Uterus (tissue), 4 donors: ENCODE measurements around the gene FOXN3. TPM values are rescaled to one million over a fixed set of nuclear protein-coding genes. Genes with fewer than 3 reads are reported as not detected.
A peak's percentile ranks its signal among the peaks of the same experiment; 100 is the strongest.

Experiments used
- DNase-seq, 2 donors: peaks; one replicate each; pipeline ENCODE4 v3.0.0-alpha.2; 2019 to 2020
- H3K27ac ChIP-seq, 2 donors: fragments of 200-600 bp; sonication (generic); 1 replicate in 1 of 2; 2 replicates in 1 of 2; pipeline ENCODE4 v1.5.1; 2016 to 2018
- H3K27me3 ChIP-seq, 2 donors: fragments of 200-600 bp; sonication (generic); one replicate each; pipeline ENCODE4 v1.5.1; 2018 to 2019; ENCODE audit warnings: control low read depth in 1 of 2
- H3K36me3 ChIP-seq, 2 donors: fragments of 200-600 bp; sonication (generic); one replicate each; pipeline ENCODE4 v1.5.1; 2019; ENCODE audit warnings: control low read depth in 1 of 2
- H3K4me1 ChIP-seq, 2 donors: fragments of 200-600 bp; sonication (generic); one replicate each; pipeline ENCODE4 v1.5.1; 2018 to 2019; ENCODE audit warnings: control low read depth in 1 of 2
- H3K4me3 ChIP-seq, 2 donors: fragments of 200-600 bp; sonication (generic); 1 replicate in 1 of 2; 2 replicates in 1 of 2; pipeline ENCODE4 v1.5.1; 2018 to 2019; ENCODE audit warnings: mild to moderate bottlenecking in 1 of 2
- H3K9me3 ChIP-seq, 2 donors: fragments of 200-600 bp; sonication (generic); one replicate each; pipeline ENCODE4 v1.5.1; 2019; ENCODE audit warnings: control low read depth in 1 of 2
- POLR2A ChIP-seq, 2 donors: fragments of 450-650 bp; IDR thresholded peaks; one replicate each; pipeline ENCODE4 v1.6.1; 2016; ENCODE audit warnings: antibody characterized with exemption in 2 of 2, mild to moderate bottlenecking in 1 of 2, moderate library complexity in 1 of 2
- intact Hi-C: fragments of 100-400 bp; cut with DNase I; formaldehyde crosslinking; loops from one replicate; pipeline ENCODE4 v1.15.1; 2023; ENCODE audit warnings: low total_unique reads
- total RNA-seq, 4 donors: library from RNA; depleted of rRNA in 3 of 4; stranded (reverse); fragments of >200 nt in 3 of 4; gene quantifications; one replicate each; pipeline versions ENCODE4 v1.1.0 to v1.2.4, GENCODE V29; 2014 to 2023
- TF ChIP-seq, protein P1 (sequence below), 4 experiments: fragments of 200-600 bp in 2 of 4; fragments of 450-650 bp in 2 of 4; sonication (generic) in 2 of 4; IDR thresholded peaks; one replicate each; pipeline ENCODE4 v1.5.1; 2016 to 2019; ENCODE audit warnings: antibody characterized with exemption in 4 of 4, mild to moderate bottlenecking in 2 of 4, moderate library complexity in 1 of 4
- donor health status: DM: yes; HTN: yes; CAD: no.

FOXN3 gene
- total RNA-seq, 4 donors from 2014 or later: 37.7 to 103 (median 74.9) TPM

GRCh38 chr14:89348722-89349121 lies 68.3 kb downstream of the FOXN3 start:
- Histone ChIP-seq H3K9me3 (no peaks in the 10 kb centered on the region), H3K4me3 (no peak overlapping the region), H3K27ac (peak overlapping the region in 1 of 2 donors; percentile 43), H3K27me3 (no peaks in the 10 kb centered on the region), H3K36me3 (no peaks in the 10 kb centered on the region), H3K4me1 (peaks cover 0 to 9% of the 10 kb centered on the region in 2 donors)
- no peak for TF ChIP-seq POLR2A (IDR thresholded peaks at IDR 0.05)
- TF ChIP-seq, protein P1, sequence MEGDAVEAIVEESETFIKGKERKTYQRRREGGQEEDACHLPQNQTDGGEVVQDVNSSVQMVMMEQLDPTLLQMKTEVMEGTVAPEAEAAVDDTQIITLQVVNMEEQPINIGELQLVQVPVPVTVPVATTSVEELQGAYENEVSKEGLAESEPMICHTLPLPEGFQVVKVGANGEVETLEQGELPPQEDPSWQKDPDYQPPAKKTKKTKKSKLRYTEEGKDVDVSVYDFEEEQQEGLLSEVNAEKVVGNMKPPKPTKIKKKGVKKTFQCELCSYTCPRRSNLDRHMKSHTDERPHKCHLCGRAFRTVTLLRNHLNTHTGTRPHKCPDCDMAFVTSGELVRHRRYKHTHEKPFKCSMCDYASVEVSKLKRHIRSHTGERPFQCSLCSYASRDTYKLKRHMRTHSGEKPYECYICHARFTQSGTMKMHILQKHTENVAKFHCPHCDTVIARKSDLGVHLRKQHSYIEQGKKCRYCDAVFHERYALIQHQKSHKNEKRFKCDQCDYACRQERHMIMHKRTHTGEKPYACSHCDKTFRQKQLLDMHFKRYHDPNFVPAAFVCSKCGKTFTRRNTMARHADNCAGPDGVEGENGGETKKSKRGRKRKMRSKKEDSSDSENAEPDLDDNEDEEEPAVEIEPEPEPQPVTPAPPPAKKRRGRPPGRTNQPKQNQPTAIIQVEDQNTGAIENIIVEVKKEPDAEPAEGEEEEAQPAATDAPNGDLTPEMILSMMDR (IDR thresholded peaks at IDR 0.05): no peak
- intact Hi-C loops: no loop called here
- DNase-seq: no peak

- Histone ChIP-seq H3K36me3 (no peaks in the 10 kb centered on the region), H3K27me3 (no peaks in the 10 kb centered on the region), H3K4me1 (peaks cover 0 to 9% of the 10 kb centered on the region in 2 donors), H3K27ac (no peak overlapping the region), H3K4me3 (no peak overlapping the region), H3K9me3 (no peaks in the 10 kb centered on the region)
- intact Hi-C loops: no loop called here
- DNase-seq: no peak
- TF ChIP-seq POLR2A (IDR thresholded peaks at IDR 0.05): no peak
- TF ChIP-seq, protein P1 (IDR thresholded peaks at IDR 0.05): no peak
These were observed 69.1 kb downstream of the FOXN3 start for GRCh38 chr14:89347885-89348284.

DNA sequence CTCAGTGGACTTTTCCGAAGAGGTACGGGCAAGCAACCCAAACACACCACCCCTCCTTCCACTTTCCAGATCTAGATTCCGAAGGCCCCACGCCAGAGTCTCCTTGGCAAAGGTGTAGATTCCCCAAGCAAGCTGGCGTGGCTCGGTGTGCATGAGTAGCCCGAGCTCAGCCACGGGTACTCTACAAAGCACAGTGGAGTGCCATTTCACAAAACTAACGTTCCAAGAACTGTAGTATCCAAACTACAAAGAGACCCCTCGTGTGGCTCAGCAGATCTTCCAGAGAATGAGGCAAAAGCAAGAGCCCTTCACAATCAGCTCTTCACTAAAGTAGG lies 72.1 kb downstream of the FOXN3 start:
- no peak for DNase-seq
- no peaks in the 10 kb centered on the region for H3K36me3 ChIP-seq
- no peaks in the 10 kb centered on the region for H3K27me3 ChIP-seq
- intact Hi-C loops: no loop called here
- no peak for TF ChIP-seq POLR2A (IDR thresholded peaks at IDR 0.05)
- TF ChIP-seq, protein P1 (IDR thresholded peaks at IDR 0.05): no peak
- no peaks in the 10 kb centered on the region for H3K4me1 ChIP-seq
- H3K4me3 ChIP-seq: no peak overlapping the region
- no peaks in the 10 kb centered on the region for H3K9me3 ChIP-seq
- no peak overlapping the region for H3K27ac ChIP-seq

- TF ChIP-seq, protein P1 (IDR thresholded peaks at IDR 0.05): no peak
- TF ChIP-seq POLR2A (IDR thresholded peaks at IDR 0.05): no peak
- no peaks in the 10 kb centered on the region for H3K36me3 ChIP-seq
- H3K9me3 ChIP-seq: no peaks in the 10 kb centered on the region
- H3K27ac ChIP-seq: no peak overlapping the region
- no peaks in the 10 kb centered on the region for H3K27me3 ChIP-seq
- H3K4me3 ChIP-seq: no peak overlapping the region
- intact Hi-C loops: no loop called here
- no peak for DNase-seq
- H3K4me1 ChIP-seq: peaks cover 0 to 9% of the 10 kb centered on the region in 2 donors
These were observed 73.7 kb downstream of the FOXN3 start for GRCh38 chr14:89343356-89343755.

- TF ChIP-seq, protein P1 (IDR thresholded peaks at IDR 0.05): no peak
- no peak for TF ChIP-seq POLR2A (IDR thresholded peaks at IDR 0.05)
- peaks cover 0 to 9% of the 10 kb centered on the region in 2 donors for H3K4me1 ChIP-seq
- H3K36me3 ChIP-seq: no peaks in the 10 kb centered on the region
- intact Hi-C loops: no loop called here
- no peaks in the 10 kb centered on the region for H3K27me3 ChIP-seq
- DNase-seq: no peak
- peak overlapping the region in 1 of 2 donors; percentile 25 for H3K27ac ChIP-seq
- no peak overlapping the region for H3K4me3 ChIP-seq
- no peaks in the 10 kb centered on the region for H3K9me3 ChIP-seq
These were observed 75.0 kb downstream of the FOXN3 start for GRCh38 chr14:89342049-89342448.
